GM18873 (cell line): ENCODE results near the gene SYTL3.
"Not testable (repeated sequence)": the region's sequence is repeated elsewhere in the genome, so short reads cannot be mapped to it uniquely, and the experiment has no call there.

ENCODE experiments used
- ATAC-seq: cut with Tn5 transposase; IDR thresholded peaks from one replicate; pipeline ENCODE4 v1.9.1; 2021; ENCODE audit warnings: mild to moderate bottlenecking, moderate library complexity, moderate number of reproducible peaks; ENCODE audit not compliant: unreplicated experiment, low FRiP score

The SYTL3 gene

GRCh38 chr6:158621694-158622544, 27.9 kb upstream of the SYTL3 start:
- ATAC-seq = no peak

- no peak for ATAC-seq
Observed at GRCh38 chr6:158622545-158623190, 27.2 kb upstream of the SYTL3 start.

- no peak for ATAC-seq
Observed at GRCh38 chr6:158624684-158625682, 24.9 kb upstream of the SYTL3 start.

- no peak for ATAC-seq
Observed at GRCh38 chr6:158625881-158626305, 24.0 kb upstream of the SYTL3 start.

- ATAC-seq = no peak
Observed at GRCh38 chr6:158626360-158627167, 23.3 kb upstream of the SYTL3 start.

GRCh38 chr6:158627168-158627939, 22.5 kb upstream of the SYTL3 start:
- no peak for ATAC-seq

GRCh38 chr6:158627940-158628211, 22.0 kb upstream of the SYTL3 start:
- no peak for ATAC-seq

GRCh38 chr6:158628542-158628941, 21.3 kb upstream of the SYTL3 start:
- ATAC-seq = no peak

GRCh38 chr6:158629367-158630221, 20.3 kb upstream of the SYTL3 start:
- no peak for ATAC-seq

GRCh38 chr6:158630938-158631616, 18.8 kb upstream of the SYTL3 start:
- ATAC-seq = no peak

GRCh38 chr6:158631678-158632537, 17.9 kb upstream of the SYTL3 start:
- ATAC-seq = no peak

- ATAC-seq = not testable (repeated sequence)
Observed at GRCh38 chr6:158632538-158633119, 17.2 kb upstream of the SYTL3 start.

- no peak for ATAC-seq
Observed at GRCh38 chr6:158633127-158633526, 16.7 kb upstream of the SYTL3 start.

- no peak for ATAC-seq
Observed at GRCh38 chr6:158634695-158635426, 15.0 kb upstream of the SYTL3 start.

- ATAC-seq = no peak
Observed at GRCh38 chr6:158635427-158636073, 14.3 kb upstream of the SYTL3 start.
